HG02870 (cell line): ENCODE measurements around the gene EDAR.

Source experiments
- ATAC-seq: cut with Tn5 transposase; IDR thresholded peaks from one replicate; pipeline ENCODE4 v1.9.1; 2021; ENCODE audit warnings: mild to moderate bottlenecking, moderate library complexity; ENCODE audit not compliant: unreplicated experiment

The EDAR gene

DNA sequence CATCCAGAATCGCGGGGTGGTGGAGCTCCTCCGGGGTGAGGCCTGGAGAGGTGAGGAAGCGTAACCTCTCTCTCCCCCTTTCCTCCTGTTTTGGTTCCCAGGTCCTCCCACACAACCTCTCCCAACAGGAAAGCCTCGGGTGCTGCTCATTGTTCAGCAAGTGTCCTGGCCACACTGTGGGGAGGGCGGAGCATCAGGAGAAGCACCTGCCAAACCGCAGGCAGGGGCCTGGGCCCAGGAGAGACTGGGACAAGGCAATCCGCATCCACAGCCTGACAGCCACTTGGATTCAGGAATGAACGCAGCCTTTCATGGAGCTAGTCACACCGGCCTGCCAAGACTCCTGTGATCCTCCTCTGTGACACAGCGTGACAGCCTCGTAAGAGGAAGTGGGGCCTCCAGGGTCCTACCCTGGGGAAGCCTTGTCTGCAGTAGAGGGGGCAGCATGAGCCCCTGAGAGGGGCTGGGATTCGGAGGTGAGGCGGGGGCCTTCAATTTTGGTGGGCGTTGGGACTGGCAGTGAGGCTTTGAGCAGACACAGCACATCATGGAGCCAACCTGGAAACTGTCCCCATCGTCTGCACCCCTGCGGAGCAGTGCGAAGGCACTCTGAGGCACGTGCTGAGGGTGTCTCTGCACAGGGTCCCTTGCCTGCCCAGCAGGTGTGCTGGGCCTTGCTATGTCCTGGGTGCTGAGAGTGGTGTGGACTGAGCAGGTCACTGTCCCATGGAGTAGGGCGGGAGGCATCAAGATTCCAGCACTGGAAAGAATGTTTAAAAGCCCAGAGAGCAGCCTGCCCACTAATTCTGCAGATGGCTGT, 62.2 kb downstream of the EDAR start:
- ATAC-seq, result no peak

DNA sequence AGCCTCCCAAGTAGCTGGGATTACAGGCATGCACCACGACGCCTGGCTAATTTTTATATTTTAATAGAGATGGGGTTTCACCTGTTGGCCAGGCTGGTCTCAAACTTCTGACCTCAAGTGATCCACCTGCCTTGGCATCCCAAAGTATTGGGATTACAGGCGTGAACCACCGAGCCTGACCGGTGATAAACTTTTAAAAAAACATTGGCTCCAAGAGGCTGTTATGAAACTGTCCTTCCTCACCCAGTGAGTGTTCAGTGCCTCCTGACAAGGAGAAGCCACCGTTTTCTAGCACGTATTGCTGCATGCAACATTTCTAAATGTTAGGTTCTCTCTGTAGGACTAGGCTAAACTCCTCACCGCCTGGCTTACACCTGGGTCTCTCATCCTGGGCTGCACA, 63.3 kb downstream of the EDAR start:
- ATAC-seq, result no peak

- ATAC-seq, result no peak
Observed at GRCh38 chr2:108925286-108925685, 63.7 kb downstream of the EDAR start.

DNA sequence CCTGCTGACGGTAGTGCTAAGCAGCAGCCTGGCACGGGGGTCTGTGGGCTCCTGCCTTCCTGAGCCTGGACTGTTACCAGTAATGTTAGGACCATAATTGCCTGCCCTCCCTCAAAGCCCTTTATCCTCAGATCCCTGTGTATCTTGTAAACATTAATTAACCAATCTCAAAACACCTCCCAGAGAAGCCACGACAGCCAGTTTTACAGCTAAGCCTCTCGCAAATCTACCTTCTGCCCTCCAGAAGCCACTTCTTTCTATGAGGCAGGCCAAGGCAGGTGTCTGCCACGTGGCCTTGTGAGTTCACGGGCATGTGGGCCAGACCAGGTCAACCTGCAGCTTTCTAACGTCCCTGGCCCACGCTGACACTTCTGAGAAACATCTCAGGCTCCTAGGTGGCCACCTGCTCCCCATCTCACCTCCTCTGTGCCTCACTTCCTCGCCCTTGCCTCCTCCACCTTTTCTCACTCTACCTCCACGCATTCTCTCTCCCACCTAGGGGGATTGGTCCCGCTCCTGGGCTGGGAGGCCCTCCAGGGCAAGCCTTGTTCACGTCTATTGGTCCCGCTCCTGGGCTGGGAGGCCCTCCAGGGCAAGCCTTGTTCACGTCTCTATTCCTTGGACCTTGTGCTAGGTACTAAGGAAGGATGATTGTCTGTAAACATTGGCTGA, 64.3 kb downstream of the EDAR start:
- no peak for ATAC-seq

DNA sequence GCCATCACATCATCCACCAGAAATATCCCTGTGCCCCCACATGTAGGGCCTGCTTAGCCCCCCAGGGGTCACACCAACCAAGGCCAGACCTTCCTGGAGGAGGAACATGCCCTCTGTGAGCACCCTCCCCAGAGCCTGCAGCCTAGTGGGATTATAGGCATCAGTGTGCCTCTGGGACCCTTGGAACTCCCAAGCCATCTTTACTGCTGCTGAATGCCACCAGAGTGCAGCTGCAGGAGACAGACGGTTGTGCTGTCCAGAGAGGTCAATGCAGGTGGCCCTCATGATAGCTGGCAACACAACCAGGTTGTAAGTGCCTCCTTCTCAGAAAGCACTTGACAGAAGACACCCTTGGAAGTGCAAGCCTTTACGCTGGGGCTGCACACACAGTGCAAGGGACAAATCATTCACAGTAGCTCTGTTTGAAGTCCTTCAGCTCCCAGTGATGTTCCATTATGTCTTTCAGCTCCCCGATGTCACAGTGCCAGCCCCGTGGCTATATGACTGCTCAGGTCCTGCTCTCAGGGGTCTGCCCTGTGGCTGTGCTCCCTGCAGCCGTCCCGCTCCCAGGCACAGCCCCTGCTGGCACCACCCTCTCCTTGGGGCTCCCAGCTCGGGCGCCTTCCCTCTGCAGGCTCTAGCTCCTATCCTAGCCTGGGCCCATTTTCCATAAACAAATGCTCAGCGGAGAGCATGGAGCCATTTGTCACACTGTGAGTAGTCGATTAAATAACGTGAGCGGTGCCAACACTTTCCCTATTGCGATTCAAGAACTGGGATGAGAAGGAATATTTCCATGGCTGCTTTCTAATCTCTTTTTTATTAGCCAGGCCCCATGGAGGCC, 65.1 kb downstream of the EDAR start:
- no peak for ATAC-seq

DNA sequence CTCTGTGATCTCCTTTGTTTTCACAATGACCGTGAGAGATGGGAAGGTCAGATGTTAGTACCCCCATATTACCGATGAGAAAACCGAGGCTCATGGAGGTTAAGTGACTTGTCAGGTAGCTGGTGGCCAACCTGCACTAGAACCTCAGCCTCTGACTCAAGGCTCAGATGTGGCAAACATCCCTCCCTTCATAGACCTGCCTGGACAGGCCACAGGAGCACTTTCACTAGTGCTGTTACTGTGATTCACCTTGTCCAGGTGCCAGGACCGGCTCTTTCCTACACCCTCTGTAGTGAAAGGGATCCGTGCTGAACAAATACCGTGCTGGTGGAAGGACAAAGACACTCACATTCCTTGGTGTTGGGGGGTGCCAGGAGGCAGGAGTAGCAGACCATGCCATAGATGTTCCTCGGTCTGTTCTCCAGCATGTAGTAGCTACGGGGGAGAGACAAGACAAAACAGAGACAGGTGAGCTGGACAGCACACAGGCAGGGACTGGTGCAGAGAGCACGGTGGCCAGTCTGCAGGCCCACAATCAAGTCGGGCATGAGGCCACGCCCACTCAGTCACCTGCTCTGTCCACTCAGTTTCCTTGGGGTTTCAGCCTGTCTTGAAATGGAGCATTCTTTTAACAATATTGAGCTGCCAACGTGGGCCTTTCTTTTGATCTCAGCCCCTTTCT, 65.9 kb downstream of the EDAR start:
- ATAC-seq, result no peak

- no peak for ATAC-seq
Observed at GRCh38 chr2:108922141-108922915, 66.7 kb downstream of the EDAR start.

DNA sequence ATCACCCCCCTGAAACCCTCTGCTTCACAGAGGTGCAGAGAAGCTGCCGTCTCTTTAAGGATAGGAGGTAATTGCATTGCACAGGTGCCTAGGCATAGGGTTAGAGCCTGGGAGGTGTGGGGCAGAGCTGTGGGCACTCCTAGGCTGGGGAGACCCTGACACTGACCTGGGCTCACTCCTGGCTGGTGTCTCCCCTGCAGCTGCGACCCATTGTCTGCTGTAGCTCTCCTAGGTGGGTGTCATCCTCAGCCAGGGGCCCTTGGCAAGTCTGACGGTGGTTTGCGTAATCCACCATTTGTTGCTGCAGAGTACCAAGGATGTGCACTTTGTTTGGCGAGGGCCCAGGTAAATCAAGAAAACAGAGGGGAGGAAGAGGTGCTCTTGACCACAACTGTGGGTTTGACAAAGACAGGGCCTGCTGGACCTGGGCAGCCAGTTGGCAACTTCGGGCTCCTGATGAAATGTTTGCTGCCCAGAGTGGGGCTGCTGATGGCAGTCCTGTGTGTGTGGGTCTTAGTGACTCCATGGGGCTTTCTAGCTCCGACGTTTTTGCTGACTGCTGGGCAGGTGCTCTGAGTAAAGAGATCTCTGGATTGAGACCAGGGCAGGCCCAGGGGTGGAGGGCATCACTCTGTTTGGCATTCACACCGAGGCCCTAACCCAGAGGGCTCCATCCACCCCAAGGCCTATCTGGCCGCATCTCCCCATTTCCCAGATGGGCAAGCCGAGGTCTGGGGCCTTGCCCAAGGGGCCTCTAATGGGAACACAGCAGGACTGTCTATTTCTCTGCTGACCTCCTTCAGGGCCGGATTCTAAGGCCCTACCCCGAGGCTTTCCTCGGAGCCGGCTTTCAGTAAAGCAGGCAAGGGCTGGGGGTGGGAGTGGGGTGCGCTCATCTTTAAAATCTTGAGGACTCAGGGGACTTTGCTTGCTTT, 67.7 kb downstream of the EDAR start:
- no peak for ATAC-seq

- no peak for ATAC-seq
Observed at GRCh38 chr2:108920686-108921085, 68.3 kb downstream of the EDAR start.

DNA sequence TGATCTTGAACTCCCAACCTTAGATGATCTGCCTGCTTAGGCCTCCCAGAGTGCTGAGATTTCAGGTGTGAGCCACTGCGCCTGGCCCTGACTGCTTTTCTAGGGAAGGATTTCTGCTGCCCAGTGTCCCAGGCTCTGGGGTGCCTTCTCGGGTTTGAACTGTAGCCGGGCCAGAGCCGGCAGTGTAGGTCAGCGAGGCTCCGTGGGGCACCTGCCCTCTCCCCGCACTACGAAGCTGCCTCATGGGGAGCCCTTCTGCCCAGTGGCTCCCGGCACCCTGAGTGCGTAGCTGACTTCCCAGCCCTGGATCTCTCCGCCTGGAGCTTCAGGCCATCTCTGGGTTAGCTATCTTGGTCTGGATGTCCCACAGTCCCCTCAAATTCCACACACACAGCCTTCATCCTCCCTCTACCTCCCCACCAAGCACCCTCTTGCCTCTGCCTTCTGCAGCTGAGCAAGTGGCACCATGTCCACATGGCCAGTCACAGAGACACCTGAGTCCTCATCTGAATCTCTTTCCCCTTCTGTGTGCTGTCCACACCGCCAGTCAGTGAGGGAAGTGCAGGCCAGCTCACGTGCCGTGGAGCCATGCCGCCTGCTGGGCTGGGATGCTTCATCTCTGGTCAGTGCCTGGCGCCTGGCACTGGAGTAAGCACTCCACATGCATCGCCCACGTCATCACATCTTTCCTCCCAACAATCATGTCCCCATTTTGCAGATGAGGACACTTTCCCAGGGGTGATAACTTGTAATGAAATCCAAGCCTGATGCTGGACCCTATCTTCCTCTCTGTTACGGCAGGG, 69.2 kb downstream of the EDAR start:
- ATAC-seq, result no peak

GRCh38 chr2:108918941-108919341, 70.1 kb downstream of the EDAR start:
- no peak for ATAC-seq

DNA sequence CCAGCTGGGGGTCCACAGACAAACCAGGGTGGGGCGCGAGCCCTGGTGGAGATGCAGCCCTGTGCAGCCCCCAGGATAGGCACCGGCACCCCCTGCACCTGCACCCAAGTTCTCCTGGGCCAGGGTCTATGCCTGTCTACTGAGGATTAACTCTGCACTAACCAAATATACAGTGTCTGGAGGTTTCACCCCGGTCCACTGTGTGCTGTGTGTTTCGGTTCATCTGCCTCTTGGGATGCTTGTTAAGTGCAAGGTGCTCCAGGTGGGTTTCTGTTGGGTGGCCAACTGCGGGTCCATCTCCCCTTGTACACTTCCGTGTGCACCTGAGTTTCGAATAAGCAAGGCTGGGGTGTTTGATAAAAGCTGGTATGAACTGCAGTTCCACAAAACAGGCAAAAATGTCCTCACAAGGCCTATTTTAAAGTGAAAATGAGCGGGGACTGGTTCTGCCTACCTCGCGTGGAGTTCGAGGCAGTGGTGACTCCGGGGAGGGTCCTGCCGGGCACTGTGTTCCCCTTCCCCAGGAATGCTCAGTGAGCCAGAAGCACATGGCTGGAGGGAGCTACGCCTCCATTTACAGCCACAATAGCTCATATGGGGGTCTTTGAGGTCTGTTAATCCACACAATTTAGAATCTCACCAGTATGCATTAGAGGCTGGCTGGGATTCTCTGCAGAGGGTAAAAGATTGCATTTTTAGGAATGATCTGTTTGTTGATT, 70.7 kb downstream of the EDAR start:
- ATAC-seq, result no peak

DNA sequence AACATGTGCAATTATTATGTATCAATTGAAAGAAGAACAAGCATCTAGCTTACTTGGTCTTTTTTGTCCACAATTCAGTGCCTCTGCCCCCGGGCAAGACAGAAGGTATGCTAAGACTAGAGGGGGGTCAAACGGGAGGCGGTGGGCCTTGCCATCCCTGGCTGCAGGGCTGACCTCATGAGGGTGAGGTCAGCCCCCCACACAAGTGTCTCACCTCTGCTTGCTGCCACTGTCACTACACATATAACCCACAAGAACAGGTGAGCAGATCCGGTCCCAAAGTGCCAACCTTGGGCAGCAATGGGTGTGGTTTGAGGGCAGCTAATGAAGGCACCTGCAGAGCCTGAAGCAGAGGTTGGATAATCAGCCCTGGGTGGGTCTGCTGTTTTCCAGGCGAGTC, 71.5 kb downstream of the EDAR start:
- ATAC-seq, result no peak

DNA sequence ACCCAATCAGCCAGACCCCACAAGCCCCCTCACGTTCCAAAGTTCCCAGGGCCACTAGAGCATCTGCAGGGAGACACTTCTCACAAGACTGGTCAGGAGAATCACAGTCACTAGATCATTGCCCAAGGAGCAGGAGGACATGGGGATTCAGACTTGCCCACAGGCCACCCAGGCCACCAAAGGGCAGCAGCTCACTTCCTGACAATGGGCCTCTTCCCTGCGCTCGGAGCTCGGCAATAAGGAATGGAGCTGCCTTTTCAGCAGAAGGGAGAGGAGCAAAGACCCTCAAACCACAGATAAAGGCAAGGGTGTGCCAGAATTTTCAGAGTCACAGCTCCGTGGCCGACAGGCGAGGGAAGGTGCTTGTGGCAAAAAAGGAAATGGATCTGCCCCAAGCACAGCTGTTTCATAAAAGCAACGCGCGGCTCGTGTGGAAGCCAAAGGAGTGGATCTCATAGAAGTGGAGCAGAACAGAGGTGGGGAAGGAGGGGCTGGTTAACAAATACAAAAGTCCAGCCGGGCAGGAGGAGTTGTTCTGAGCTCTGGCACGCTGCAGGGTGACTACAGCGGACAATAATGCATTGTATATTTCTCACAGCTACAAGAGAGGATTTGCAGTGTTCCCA, 72.1 kb downstream of the EDAR start:
- no peak for ATAC-seq

DNA sequence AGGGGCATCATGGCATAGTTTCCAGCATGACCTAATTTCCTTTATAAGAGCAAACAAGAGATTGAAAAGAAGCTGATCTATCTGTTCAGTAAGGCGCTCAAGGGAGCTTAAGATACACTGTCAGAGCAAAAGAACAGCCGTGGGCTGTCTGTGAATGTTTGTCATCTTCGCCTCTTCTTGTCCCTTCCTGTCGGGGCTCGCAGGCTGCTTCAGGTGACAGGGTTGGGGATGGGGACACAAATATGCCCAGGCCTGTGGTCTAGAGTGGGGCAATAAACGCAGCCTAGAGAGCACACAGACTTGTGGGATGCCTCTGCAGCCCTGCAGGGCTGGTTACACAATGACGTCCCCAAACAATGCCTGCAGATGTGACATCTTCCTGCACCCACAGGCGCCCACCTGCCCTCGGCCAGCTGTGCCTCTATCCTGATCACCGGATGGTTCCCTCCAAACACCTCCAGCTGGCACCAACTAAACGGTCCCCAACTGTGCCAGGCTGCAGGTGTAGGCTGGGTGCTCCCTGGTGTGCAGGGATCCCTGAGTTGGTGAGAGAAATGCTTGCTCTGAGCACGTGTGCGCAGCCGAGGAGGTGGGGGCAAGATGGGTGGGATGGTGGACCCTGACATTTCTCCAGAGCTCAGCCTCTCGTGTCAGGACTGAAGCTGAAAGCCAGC, 72.8 kb downstream of the EDAR start:
- ATAC-seq, result no peak

DNA sequence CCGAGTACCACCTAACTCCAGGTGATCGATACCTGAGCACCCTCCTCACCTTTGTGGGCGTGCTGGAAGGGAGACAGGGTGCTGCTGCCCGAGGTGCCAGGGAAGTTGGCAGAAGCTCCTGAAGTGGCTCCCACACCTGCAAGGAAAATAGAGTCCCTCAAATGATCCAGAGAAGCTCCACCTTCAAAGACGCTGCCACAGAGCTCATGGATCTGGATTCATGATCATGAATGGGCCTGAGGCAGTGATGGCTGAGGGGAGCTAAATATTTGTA, 76.5 kb downstream of the EDAR start:
- ATAC-seq, result no peak
